Colonic mucosa (tissue), 4 donors: Measurements from ENCODE around the gene ACY1. TPM values are rescaled to one million over a fixed set of nuclear protein-coding genes. Genes with fewer than 3 reads are reported as not detected.
A peak's percentile ranks its signal among the peaks of the same experiment; 100 is the strongest.

Experiments
- DNase-seq: peaks from one replicate; pipeline ENCODE4 v3.0.0-alpha.2; 2020
- H3K27ac ChIP-seq: fragments of 200-600 bp; one replicate; pipeline ENCODE4 v1.8.0; 2021
- H3K27me3 ChIP-seq: fragments of 200-600 bp; one replicate; pipeline ENCODE4 v1.8.0; 2021
- H3K36me3 ChIP-seq: fragments of 200-600 bp; one replicate; pipeline ENCODE4 v1.8.0; 2021
- H3K4me1 ChIP-seq: fragments of 200-600 bp; one replicate; pipeline ENCODE4 v1.8.0; 2021; ENCODE audit warnings: mild to moderate bottlenecking
- H3K4me3 ChIP-seq: fragments of 200-600 bp; one replicate; pipeline ENCODE4 v1.8.0; 2021
- H3K9ac ChIP-seq, 2 donors: one replicate each; pipeline ENCODE4 v1.7.0; 2013; ENCODE audit warnings: control low read depth in 2 of 2, low read depth in 2 of 2, low read length in 2 of 2
- H3K9me3 ChIP-seq: fragments of 200-600 bp; one replicate; pipeline ENCODE4 v1.8.0; 2021
- CTCF ChIP-seq: fragments of 200-600 bp; IDR thresholded peaks from one replicate; pipeline ENCODE4 v1.8.0; 2022; ENCODE audit warnings: antibody characterized with exemption, mild to moderate bottlenecking
- intact Hi-C: fragments of 100-400 bp; cut with DNase I; formaldehyde crosslinking; loops from one replicate; pipeline ENCODE4 v1.14.1; 2022
- total RNA-seq, 2 donors: library from RNA; stranded (reverse); fragmentation: NEBNext Ultra II Directional in 1 of 2; extraction: Animal tissue kit (Norgen Biotek cat#: 25700) in 1 of 2; gene quantifications; one replicate each; pipeline ENCODE4 v1.2.1, GENCODE V29; 2021
- donor health status: healthy.
- donor health status: DM: no; HTN: no; CAD: no.
- donor health status: DM: no; HTN: no; CAD: no.

ACY1 gene
- total RNA-seq, 2 donors from 2014 or later, result 137 to 153 TPM

- intact Hi-C loops, result no loop called here
- H3K9ac ChIP-seq, result no peak overlapping the region
- H3K4me3 ChIP-seq, result no peak overlapping the region
- no peak overlapping the region for H3K27ac ChIP-seq
- H3K9me3 ChIP-seq, result no peaks in the 10 kb centered on the region
- no peaks in the 10 kb centered on the region for H3K4me1 ChIP-seq
- no peaks in the 10 kb centered on the region for H3K36me3 ChIP-seq
- DNase-seq, result no peak
- H3K27me3 ChIP-seq, result no peaks in the 10 kb centered on the region
- no peak for TF ChIP-seq CTCF
These were observed 19.3 kb upstream of the ACY1 start for GRCh38 chr3:51963951-51964451.

- Histone ChIP-seq H3K4me3 (no peak overlapping the region), H3K4me1 (no peaks in the 10 kb centered on the region), H3K27me3 (no peaks in the 10 kb centered on the region), H3K9me3 (no peaks in the 10 kb centered on the region), H3K9ac (no peak overlapping the region), H3K27ac (no peak overlapping the region), H3K36me3 (no peaks in the 10 kb centered on the region)
- no peak for TF ChIP-seq CTCF
- intact Hi-C loops, result no loop called here
- DNase-seq, result no peak
These were observed 18.8 kb upstream of the ACY1 start for GRCh38 chr3:51964521-51964920.

GRCh38 chr3:51966016-51966415 is 17.3 kb upstream of the ACY1 start:
- TF ChIP-seq CTCF, result no peak
- Histone ChIP-seq H3K4me1 (no peaks in the 10 kb centered on the region), H3K36me3 (no peaks in the 10 kb centered on the region), H3K9ac (peak overlapping the region in 1 of 2 donors; percentile 87), H3K27me3 (no peaks in the 10 kb centered on the region), H3K27ac (no peak overlapping the region), H3K9me3 (no peaks in the 10 kb centered on the region), H3K4me3 (no peak overlapping the region)
- no peak for DNase-seq
- intact Hi-C loops, result no loop called here

GRCh38 chr3:51966486-51966885 is 16.8 kb upstream of the ACY1 start:
- no peaks in the 10 kb centered on the region for H3K27me3 ChIP-seq
- peak overlapping the region; percentile 60 for H3K4me3 ChIP-seq
- H3K9me3 ChIP-seq, result no peaks in the 10 kb centered on the region
- DNase-seq, result no peak
- H3K9ac ChIP-seq, result peak overlapping the region; percentile 77 to 87
- no peaks in the 10 kb centered on the region for H3K36me3 ChIP-seq
- H3K27ac ChIP-seq, result no peak overlapping the region
- TF ChIP-seq CTCF, result no peak
- no peaks in the 10 kb centered on the region for H3K4me1 ChIP-seq
- intact Hi-C loops, result no loop called here

- intact Hi-C loops, result no loop called here
- Histone ChIP-seq H3K4me1 (no peaks in the 10 kb centered on the region), H3K9ac (peak overlapping the region; percentile 77 to 87), H3K4me3 (peak overlapping the region; percentile 60), H3K9me3 (no peaks in the 10 kb centered on the region), H3K36me3 (no peaks in the 10 kb centered on the region), H3K27me3 (no peaks in the 10 kb centered on the region), H3K27ac (peak overlapping the region; percentile 55)
- TF ChIP-seq CTCF, result no peak
- no peak for DNase-seq
These were observed 16.4 kb upstream of the ACY1 start for GRCh38 chr3:51966922-51967383.
